ENCODE measurements around the gene OSBPL5. TPM values are rescaled to one million over a fixed set of nuclear protein-coding genes. Genes with fewer than 3 reads are reported as not detected.

Gene OSBPL5
- total RNA-seq, 1 donor from 2014 or later = 115 TPM

DNA sequence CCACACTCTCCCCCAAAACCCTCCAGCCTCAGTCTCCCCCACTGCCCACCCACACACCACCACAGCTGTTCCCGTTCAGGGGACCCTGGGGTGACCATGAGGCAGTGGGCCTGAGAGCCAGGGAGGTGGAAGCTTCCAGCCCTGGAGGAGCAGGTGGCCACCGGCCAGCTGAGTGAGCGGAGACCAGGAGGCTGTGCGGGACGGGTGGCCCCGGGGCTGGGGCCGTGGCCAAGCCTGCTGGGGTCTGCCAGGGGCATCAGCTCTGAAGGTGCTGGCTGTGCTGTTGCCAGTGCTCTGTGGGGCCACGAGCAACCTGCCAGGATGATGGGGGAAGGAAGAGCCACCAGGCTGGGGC is 26.0 kb downstream of the OSBPL5 start:
- Mint-ChIP-seq H3K4me3 (ENCODE audit: unreplicated experiment) (no peak overlapping the region), H3K36me3 (ENCODE audit: unreplicated experiment) (no peaks in the 10 kb centered on the region), H3K27me3 (ENCODE audit: unreplicated experiment) (peaks cover 5% of the 10 kb centered on the region), H3K4me1 (ENCODE audit: low read depth, unreplicated experiment) (peaks cover 10% of the 10 kb centered on the region), H3K27ac (ENCODE audit: unreplicated experiment) (no peak overlapping the region), H3K9me3 (ENCODE audit: unreplicated experiment) (peaks cover 10% of the 10 kb centered on the region)
- DNase-seq = no peak
- TF ChIP-seq, protein P1, sequence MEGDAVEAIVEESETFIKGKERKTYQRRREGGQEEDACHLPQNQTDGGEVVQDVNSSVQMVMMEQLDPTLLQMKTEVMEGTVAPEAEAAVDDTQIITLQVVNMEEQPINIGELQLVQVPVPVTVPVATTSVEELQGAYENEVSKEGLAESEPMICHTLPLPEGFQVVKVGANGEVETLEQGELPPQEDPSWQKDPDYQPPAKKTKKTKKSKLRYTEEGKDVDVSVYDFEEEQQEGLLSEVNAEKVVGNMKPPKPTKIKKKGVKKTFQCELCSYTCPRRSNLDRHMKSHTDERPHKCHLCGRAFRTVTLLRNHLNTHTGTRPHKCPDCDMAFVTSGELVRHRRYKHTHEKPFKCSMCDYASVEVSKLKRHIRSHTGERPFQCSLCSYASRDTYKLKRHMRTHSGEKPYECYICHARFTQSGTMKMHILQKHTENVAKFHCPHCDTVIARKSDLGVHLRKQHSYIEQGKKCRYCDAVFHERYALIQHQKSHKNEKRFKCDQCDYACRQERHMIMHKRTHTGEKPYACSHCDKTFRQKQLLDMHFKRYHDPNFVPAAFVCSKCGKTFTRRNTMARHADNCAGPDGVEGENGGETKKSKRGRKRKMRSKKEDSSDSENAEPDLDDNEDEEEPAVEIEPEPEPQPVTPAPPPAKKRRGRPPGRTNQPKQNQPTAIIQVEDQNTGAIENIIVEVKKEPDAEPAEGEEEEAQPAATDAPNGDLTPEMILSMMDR (IDR thresholded peaks at IDR 0.05; ENCODE audit: partially characterized antibody, unreplicated experiment) = no peak

DNA sequence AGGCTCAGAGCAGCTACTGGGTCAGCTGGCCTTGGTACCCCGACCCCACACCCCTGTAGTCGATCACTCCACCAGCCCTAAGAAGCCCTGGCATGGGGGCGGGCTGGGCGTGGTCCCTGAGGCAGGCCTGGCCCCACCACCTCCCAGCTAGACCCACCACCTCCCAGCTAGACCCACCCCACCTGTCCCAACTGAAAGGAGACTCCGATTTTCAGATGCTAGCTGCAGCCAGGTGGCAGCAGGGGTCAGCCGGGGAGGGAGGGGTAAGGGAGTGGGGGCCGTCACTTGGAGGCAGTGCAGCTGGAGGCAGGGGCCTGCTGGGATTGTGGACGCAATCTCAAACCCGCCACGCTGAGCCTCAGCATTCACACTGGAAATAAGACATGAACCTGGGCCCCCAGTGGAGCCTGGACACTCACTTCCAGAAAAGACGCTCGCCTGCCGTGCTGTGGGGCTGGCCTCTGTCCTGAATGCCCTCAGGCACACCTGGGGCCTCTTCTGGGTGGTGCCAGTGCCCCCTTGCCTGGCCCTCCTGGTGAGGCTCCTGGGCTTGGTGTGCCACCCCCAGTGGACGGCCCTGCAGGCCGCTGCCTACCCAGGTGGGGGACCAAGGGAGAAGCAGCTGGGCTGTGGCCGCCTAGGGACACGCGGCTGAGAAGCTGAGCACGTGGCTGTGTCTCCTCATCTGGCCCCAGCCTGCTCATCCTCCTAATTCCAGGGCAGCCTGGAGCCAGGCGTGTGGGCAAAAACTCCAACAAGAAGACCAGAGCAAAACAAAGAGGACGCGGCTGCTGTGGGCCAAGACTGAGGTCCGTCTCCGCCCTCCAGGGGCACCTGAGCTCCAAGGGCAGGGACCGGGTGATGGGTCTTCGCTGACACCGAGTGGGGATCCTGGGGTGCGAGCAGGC is 26.7 kb downstream of the OSBPL5 start:
- Mint-ChIP-seq H3K4me3 (ENCODE audit: unreplicated experiment) (no peak overlapping the region), H3K9me3 (ENCODE audit: unreplicated experiment) (peaks cover 10% of the 10 kb centered on the region), H3K4me1 (ENCODE audit: low read depth, unreplicated experiment) (peaks cover 9% of the 10 kb centered on the region), H3K27ac (ENCODE audit: unreplicated experiment) (peak overlapping the region; percentile 79), H3K36me3 (ENCODE audit: unreplicated experiment) (no peaks in the 10 kb centered on the region), H3K27me3 (ENCODE audit: unreplicated experiment) (peaks cover 5% of the 10 kb centered on the region)
- DNase-seq = peak; percentile 26
- TF ChIP-seq, protein P1 (IDR thresholded peaks at IDR 0.05; ENCODE audit: partially characterized antibody, unreplicated experiment) = no peak

DNA sequence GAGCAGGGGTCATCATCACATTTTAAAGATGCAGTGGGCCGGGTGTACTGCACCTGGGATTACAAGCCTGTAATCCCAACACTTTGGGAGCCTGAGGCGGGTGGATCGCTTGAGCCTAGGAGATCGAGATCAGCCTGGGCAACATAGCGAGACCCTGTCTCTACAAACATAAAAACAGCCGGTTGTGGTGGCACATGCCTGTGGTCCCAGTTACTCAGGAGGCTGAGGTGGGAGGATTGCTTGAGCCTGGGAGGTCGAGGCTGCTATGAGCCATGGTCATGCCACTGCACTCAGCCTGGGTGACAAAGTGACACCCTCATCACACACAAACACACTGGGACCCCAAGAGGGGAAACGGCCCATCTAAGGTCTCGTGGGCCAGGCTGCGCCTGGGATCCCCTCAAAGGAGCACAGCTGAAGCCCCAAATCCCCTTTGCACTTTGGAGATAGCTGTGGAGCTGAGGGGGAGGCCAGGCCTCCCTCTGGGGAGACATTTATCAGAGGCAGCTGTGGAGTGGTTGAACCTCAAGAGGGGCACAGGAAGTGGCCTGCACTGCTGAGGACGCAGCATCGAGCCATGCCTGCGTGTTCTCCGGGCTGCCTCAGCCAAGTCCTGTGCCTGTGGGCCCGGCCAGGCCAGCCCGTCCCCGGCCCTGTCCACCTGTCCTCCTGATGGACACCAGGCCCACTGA is 27.5 kb downstream of the OSBPL5 start:
- Mint-ChIP-seq H3K4me3 (ENCODE audit: unreplicated experiment) (no peak overlapping the region), H3K27me3 (ENCODE audit: unreplicated experiment) (peaks cover 5% of the 10 kb centered on the region), H3K36me3 (ENCODE audit: unreplicated experiment) (no peaks in the 10 kb centered on the region), H3K9me3 (ENCODE audit: unreplicated experiment) (peaks cover 10% of the 10 kb centered on the region), H3K4me1 (ENCODE audit: low read depth, unreplicated experiment) (peaks cover 14% of the 10 kb centered on the region), H3K27ac (ENCODE audit: unreplicated experiment) (no peak overlapping the region)
- TF ChIP-seq, protein P1 (IDR thresholded peaks at IDR 0.05; ENCODE audit: partially characterized antibody, unreplicated experiment) = no peak
- peak; percentile 16 for DNase-seq

DNA sequence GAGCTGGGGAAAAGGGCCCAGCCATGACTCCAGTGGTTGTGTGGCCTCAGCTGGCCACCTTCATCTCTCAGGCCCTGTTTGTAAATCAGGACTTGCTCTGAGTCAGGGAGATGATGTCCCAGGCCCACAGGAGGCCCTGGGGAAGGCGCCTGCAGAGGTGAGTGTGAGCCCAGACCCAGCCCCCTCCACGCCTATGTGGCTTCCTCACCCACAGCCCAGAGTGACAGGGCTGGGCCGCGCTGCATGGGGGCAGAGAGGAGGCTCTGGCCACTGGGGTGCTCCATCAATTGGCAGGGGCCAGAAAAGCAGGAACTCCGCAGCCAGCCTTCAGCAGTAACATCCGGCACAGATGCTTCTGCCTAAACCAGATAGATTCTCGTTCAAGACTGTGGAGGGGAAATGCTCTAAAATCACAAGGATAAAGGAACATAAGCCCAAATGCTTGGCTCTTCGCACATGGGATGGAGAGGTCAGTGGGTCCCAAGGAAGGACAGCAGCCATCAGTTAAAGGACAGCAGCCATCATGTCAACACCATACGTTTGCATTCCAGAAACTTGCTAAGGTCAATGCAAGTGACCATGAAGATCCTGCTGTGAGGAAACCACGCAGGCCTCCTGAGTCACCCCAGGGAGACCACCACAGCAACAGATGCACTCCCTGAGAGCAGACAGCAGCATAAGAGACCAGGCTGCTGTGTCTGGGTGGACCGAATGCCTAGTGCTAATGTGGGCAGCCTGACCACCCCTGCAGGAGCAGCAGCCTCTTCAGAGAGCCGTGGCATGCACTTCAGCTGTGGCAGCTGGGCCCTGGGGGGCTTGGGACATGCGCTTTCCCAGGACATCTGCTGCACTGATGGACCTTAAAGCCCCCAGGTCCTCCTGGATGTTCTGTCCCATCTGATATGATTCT is 28.3 kb downstream of the OSBPL5 start:
- H3K36me3 Mint-ChIP-seq (ENCODE audit: unreplicated experiment) = no peaks in the 10 kb centered on the region

More for the DNA sequence above, 28.3 kb downstream of the OSBPL5 start:
- Mint-ChIP-seq H3K4me1 (ENCODE audit: low read depth, unreplicated experiment) (peaks cover 11% of the 10 kb centered on the region), H3K4me3 (ENCODE audit: unreplicated experiment) (no peak overlapping the region), H3K27me3 (ENCODE audit: unreplicated experiment) (peaks cover 9% of the 10 kb centered on the region), H3K9me3 (ENCODE audit: unreplicated experiment) (peaks cover 8% of the 10 kb centered on the region), H3K27ac (ENCODE audit: unreplicated experiment) (no peak overlapping the region)
- TF ChIP-seq, protein P1 (IDR thresholded peaks at IDR 0.05; ENCODE audit: partially characterized antibody, unreplicated experiment) = no peak
- DNase-seq = no peak
